Endothelial cell of umbilical vein (primary cell): ENCODE measurements around the gene TMPRSS13. TPM values are rescaled to one million over a fixed set of nuclear protein-coding genes. Genes with fewer than 3 reads are reported as not detected.

Experiments used
- BruUV-seq: library from RNA; stranded (reverse); fragments of 400-500 nt; replicated peaks from 2 replicates; lab custom pipeline; 2021; lab: Mats Ljungman, UMichigan
- CTCF ChIA-PET: fragments of 300-600, 350-600 bp; sonication (Branson Sonifier 250); formaldehyde crosslinking; loops from one replicate; lab custom pipeline; 2021; ENCODE audit warnings: antibody characterized with exemption, inconsistent platforms; lab: Charles Lee
- POLR2A ChIA-PET: fragments of 300-600, 350-600 bp; sonication (Branson Sonifier 250); formaldehyde crosslinking; loops from one replicate; lab custom pipeline; 2021; ENCODE audit warnings: antibody characterized with exemption, inconsistent platforms; lab: Charles Lee
- DNase-seq: peaks from one replicate; pipeline ENCODE4 v3.0.0-alpha.2; 2011; ENCODE audit warnings: low read depth, low spot score
- FAIRE-seq: peaks from 2 replicates; lab custom pipeline; 2011; peaks lifted over from hg19 to GRCh38; lab: Jason Lieb, UNC
- H2AFZ ChIP-seq: 2 replicates; pipeline ENCODE4 v1.6.0; 2012; ENCODE audit warnings: low read depth, low read length, control low read depth, inconsistent platforms
- H3K27ac ChIP-seq: 2 replicates; pipeline ENCODE4 v1.5.1; 2011; ENCODE audit warnings: low read depth, mild to moderate bottlenecking, control low read depth, low read length, moderate library complexity; ENCODE audit not compliant: insufficient read depth
- H3K27me3 ChIP-seq, 2 experiments: 2 replicates each; pipeline versions ENCODE4 v1.6.0 to v1.6.1; 2011; ENCODE audit warnings: low read length in 2 of 2, mixed read lengths in 1 of 2; ENCODE audit not compliant: control insufficient read depth in 2 of 2, insufficient read depth in 2 of 2
- H3K36me3 ChIP-seq, 2 experiments: 2 replicates in 1 of 2; 3 replicates in 1 of 2; pipeline ENCODE4 v1.5.1; 2011; ENCODE audit warnings: low read length in 2 of 2, mild to moderate bottlenecking in 1 of 2, moderate library complexity in 1 of 2; ENCODE audit not compliant: control insufficient read depth in 2 of 2, insufficient read depth in 2 of 2; ENCODE audit errors: extremely low read depth in 1 of 2
- H3K4me1 ChIP-seq: 3 replicates; pipeline ENCODE4 v1.5.1; 2011; ENCODE audit warnings: mild to moderate bottlenecking, low read length; ENCODE audit not compliant: control insufficient read depth, insufficient read depth; ENCODE audit errors: extremely low read depth
- H3K4me2 ChIP-seq: 2 replicates; pipeline ENCODE4 v1.6.1; 2011; ENCODE audit warnings: low read length, control low read depth, mixed read lengths; ENCODE audit not compliant: insufficient read depth
- H3K4me3 ChIP-seq, 3 experiments: fragments of 200-600 bp in 1 of 3; sonication (generic), shearing (Covaris generic) in 1 of 3; replicated peaks in 1 of 3; 2 replicates each; pipeline ENCODE4 v1.5.1; 2011 to 2016; ENCODE audit warnings: control low read depth in 3 of 3, low read length in 3 of 3, mild to moderate bottlenecking in 2 of 3, inconsistent platforms in 1 of 3, low read depth in 1 of 3, moderate library complexity in 1 of 3; ENCODE audit not compliant: insufficient read depth in 1 of 3
- H3K79me2 ChIP-seq: 2 replicates; pipeline ENCODE4 v1.6.0; 2012; ENCODE audit warnings: low read length, inconsistent platforms; ENCODE audit not compliant: control insufficient read depth, insufficient read depth
- H3K9ac ChIP-seq: replicated peaks from 2 replicates; pipeline ENCODE3; 2011; ENCODE audit warnings: low read length, control low read depth; ENCODE audit not compliant: insufficient read depth; ENCODE audit errors: extremely low read depth
- H3K9me1 ChIP-seq: replicated peaks from 3 replicates; pipeline ENCODE4 v1.6.0; 2011; ENCODE audit warnings: mild to moderate bottlenecking, low read length; ENCODE audit not compliant: control insufficient read depth, insufficient read depth; ENCODE audit errors: extremely low read depth
- H3K9me3 ChIP-seq: replicated peaks from 2 replicates; pipeline ENCODE4 v1.5.1; 2012; ENCODE audit warnings: low read length, inconsistent platforms; ENCODE audit not compliant: control insufficient read depth, insufficient read depth
- H4K20me1 ChIP-seq: replicated peaks from 2 replicates; pipeline ENCODE3; 2011; ENCODE audit warnings: mild to moderate bottlenecking, low read length; ENCODE audit not compliant: control insufficient read depth, insufficient read depth; ENCODE audit errors: extremely low read depth
- FOS ChIP-seq: IDR thresholded peaks from 2 replicates; pipeline ENCODE4 v1.6.1; 2011; ENCODE audit warnings: mild to moderate bottlenecking, low read length, moderate library complexity, borderline replicate concordance; ENCODE audit not compliant: insufficient read depth
- GATA2 ChIP-seq: IDR thresholded peaks from 2 replicates; pipeline ENCODE4 v1.7.0; 2011; ENCODE audit warnings: low read depth, mild to moderate bottlenecking, moderate library complexity, mixed read lengths, low read length; ENCODE audit not compliant: insufficient read length, insufficient read depth
- JUN ChIP-seq: IDR thresholded peaks from 2 replicates; pipeline ENCODE4 v1.6.1; 2011; ENCODE audit warnings: borderline replicate concordance, low read depth; ENCODE audit not compliant: insufficient read length, insufficient read depth
- dilution Hi-C: fragments of 300-500 bp; cut with MboI; formaldehyde crosslinking; loops from one replicate; pipeline ENCODE4 v1.15.0; 2019; ENCODE audit warnings: low sequenced_read_pairs; ENCODE audit not compliant: extremely low pct_ligation_motif_present
- intact Hi-C: fragments of 100-400 bp; cut with micrococcal nuclease; formaldehyde crosslinking; loops from one replicate; pipeline ENCODE4 v1.10.0; 2022
- polyA plus RNA-seq, 4 experiments: library from polyadenylated mRNA; depleted of rRNA in 3 of 4; stranded (reverse) in 3 of 4; unstranded in 1 of 4; fragments of >200 nt; gene quantifications; 2 replicates each; pipeline versions ENCODE4 v1.2.1 to v1.2.3, GENCODE V29; 2011 to 2012; ENCODE audit warnings: missing spikeins in 1 of 4
- total RNA-seq: library from RNA; stranded (reverse); gene quantifications from 2 replicates; pipeline ENCODE4 v1.2.3, GENCODE V29; 2021
- TF ChIP-seq, protein P1 (sequence below), 2 donors: IDR thresholded peaks; 1 replicate in 1 of 2; 2 replicates in 1 of 2; pipeline ENCODE4 v1.5.1; 2011; ENCODE audit warnings: low read length in 2 of 2, mild to moderate bottlenecking in 2 of 2, moderate library complexity in 2 of 2, control low read depth in 1 of 2, inconsistent platforms in 1 of 2, low read depth in 1 of 2; ENCODE audit not compliant: insufficient read depth in 1 of 2; ENCODE audit errors: extremely low read depth in 1 of 2

The TMPRSS13 gene
- total and polyA plus RNA-seq, 2 donors (not counting 3 experiments of a cell fraction or from before 2014, with no cell fraction given) = 0.22 to 0.46 TPM

DNA sequence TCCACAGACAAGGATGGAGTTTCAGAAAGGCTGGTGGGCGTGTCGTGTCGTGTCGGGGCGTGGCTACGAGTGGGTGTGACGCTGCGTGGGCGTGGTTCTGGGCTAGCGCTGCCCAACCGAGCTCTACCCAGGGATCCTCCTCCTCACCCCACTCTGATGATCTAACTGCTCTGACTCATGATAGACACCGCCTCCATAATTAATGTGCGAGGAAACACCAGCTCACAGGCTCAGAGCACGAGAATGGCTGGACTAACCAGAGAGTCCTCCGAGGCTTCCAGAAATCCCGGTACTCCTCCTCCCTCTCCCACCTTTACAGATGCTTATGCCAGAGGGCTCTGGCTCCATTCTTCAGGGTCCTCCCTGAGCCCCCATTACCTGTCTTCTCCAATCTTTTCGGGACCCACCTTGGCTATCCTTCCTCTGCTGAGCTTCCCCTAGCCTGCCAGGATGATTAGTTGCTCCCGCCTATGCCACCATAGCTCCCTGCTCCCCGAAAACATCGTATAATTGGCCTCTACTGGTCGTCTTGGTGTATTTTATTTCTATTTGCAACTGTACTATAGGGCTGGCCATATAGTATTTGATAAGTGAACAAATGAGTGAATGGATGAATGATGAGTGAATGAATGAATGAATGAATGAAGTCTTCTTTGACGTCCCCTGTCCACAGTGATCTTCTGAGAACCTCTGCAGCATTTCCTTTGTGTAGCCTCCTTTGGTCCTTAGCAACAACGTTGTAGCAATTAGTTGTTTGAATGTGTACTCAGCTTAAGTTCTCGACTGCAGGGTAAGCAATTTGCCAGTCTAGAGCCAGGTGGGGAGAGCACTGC lies 21.7 kb downstream of the TMPRSS13 start:
- peak overlapping the region; percentile 26 for H3K4me2 ChIP-seq
- no peaks in the 10 kb centered on the region for H3K36me3 ChIP-seq
- peak; percentile 66 for TF ChIP-seq JUN
- TF ChIP-seq, protein P1, sequence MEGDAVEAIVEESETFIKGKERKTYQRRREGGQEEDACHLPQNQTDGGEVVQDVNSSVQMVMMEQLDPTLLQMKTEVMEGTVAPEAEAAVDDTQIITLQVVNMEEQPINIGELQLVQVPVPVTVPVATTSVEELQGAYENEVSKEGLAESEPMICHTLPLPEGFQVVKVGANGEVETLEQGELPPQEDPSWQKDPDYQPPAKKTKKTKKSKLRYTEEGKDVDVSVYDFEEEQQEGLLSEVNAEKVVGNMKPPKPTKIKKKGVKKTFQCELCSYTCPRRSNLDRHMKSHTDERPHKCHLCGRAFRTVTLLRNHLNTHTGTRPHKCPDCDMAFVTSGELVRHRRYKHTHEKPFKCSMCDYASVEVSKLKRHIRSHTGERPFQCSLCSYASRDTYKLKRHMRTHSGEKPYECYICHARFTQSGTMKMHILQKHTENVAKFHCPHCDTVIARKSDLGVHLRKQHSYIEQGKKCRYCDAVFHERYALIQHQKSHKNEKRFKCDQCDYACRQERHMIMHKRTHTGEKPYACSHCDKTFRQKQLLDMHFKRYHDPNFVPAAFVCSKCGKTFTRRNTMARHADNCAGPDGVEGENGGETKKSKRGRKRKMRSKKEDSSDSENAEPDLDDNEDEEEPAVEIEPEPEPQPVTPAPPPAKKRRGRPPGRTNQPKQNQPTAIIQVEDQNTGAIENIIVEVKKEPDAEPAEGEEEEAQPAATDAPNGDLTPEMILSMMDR (IDR thresholded peaks at IDR 0.05; ENCODE audit: extremely low read depth in 1 of 2, insufficient read depth in 1 of 2, low read depth in 1 of 2, low read length in 2 of 2) = no peak
- no peak for TF ChIP-seq GATA2
- peak; percentile 63 for TF ChIP-seq FOS
- peaks cover 5% of the 10 kb centered on the region for H3K4me1 ChIP-seq
- dilution Hi-C loops = no loop called here
- H3K27me3 ChIP-seq = no peaks in the 10 kb centered on the region
- ChIA-PET CTCF (interaction anchor here (1.2 to 2.9 kb wide), 8 partner anchors 13 to 481 kb away, joined by 3 to 22 read pairs (median 6); no protein-coding TSS in a partner anchor), POLR2A (interaction anchor here (0.8 to 0.9 kb wide), 2 partner anchors 39 to 83 kb away, joined by 3 read pairs; partner anchors contain the start of gene FXYD2)
- no peaks in the 10 kb centered on the region for H3K79me2 ChIP-seq
- peak; percentile 100 for FAIRE-seq
- intact Hi-C loops = loop anchor here (1.0 kb wide), 3 partner anchors 40 to 84 kb away; no protein-coding TSS in a partner anchor
- H3K9ac ChIP-seq = peak overlapping the region; percentile 36
- peak; percentile 94 for DNase-seq
- peak overlapping the region; percentile 49 for H3K27ac ChIP-seq
- TSS peak; percentile 95 for BruUV-seq
- no peaks in the 10 kb centered on the region for H4K20me1 ChIP-seq
- peak overlapping the region; percentile 74 for H2AFZ ChIP-seq
- no peak overlapping the region for H3K4me3 ChIP-seq
- no peaks in the 10 kb centered on the region for H3K9me1 ChIP-seq
- no peaks in the 10 kb centered on the region for H3K9me3 ChIP-seq
